Measurements from ENCODE around the gene UBTF.

GRCh38 chr17:44159519-44160210 lies 59.8 kb downstream of the UBTF start:
- no peak for TF ChIP-seq CREB5 (CRISPR knock-in tag; IDR thresholded peaks at IDR 0.05; ENCODE audit: low read depth)
- TF ChIP-seq TSHZ2 (CRISPR knock-in tag; IDR thresholded peaks at IDR 0.05), result no peak
- no peak for TF ChIP-seq ZFP30 (CRISPR knock-in tag; IDR thresholded peaks at IDR 0.05)

All from SK-N-SH treated with all-trans-retinoic acid at 6 μM for 48 hours (cell line).